Stimulated activated CD4-positive, alpha-beta T cell treated with anti-CD3 and anti-CD28 coated beads, Interleukin-4, amount 100 ng/mL, for 4 hours (primary cell): Measurements from ENCODE around the gene DET1.
"Not testable (repeated sequence)": the region's sequence is repeated elsewhere in the genome, so short reads cannot be mapped to it uniquely, and the experiment has no call there.

Experiments
- DNase-seq, 2 experiments: peaks; one replicate each; pipeline ENCODE4 v3.0.0-alpha.2; 2020

The DET1 gene

DNA sequence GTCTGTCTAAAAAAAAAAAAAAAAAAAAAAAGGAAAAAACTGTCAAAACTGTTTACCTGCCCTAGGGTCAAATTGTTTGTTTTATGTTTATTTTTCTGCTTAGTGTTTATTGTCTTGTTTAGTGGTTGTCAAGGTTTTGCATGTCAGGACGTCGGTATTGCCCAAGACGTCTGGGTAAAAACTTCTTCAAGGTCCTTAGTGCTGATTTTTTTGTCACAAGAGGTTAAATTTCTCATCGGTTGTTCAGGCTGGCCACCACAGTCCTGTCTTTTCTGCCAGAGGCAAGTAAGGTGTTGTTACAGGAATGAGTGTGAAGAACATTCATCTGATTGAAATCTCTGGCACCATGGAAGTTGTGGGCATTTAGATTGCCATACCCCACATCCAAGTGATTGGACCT, 7.0 kb downstream of the DET1 start:
- DNase-seq, result no peak

DNA sequence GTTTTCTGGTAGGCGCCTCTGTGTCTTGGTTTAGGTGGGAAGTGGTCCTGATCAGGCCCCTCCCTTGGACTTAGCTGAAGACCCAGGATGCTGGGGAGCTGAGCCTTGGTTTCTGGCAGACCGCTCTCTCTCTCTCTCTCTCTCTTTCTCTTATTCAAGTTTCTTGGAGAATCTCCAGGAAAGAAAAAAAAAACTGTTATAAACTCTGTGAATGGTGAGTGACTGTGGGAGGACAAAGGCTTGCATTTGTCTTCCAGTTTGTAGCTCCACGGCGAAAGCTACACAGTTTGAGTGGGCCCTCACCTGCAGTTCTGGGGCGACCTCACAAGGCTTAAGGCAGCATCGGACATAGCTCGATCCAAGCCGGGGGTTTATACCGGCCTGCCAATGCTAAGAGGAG, 7.5 kb downstream of the DET1 start:
- no peak for DNase-seq

DNA sequence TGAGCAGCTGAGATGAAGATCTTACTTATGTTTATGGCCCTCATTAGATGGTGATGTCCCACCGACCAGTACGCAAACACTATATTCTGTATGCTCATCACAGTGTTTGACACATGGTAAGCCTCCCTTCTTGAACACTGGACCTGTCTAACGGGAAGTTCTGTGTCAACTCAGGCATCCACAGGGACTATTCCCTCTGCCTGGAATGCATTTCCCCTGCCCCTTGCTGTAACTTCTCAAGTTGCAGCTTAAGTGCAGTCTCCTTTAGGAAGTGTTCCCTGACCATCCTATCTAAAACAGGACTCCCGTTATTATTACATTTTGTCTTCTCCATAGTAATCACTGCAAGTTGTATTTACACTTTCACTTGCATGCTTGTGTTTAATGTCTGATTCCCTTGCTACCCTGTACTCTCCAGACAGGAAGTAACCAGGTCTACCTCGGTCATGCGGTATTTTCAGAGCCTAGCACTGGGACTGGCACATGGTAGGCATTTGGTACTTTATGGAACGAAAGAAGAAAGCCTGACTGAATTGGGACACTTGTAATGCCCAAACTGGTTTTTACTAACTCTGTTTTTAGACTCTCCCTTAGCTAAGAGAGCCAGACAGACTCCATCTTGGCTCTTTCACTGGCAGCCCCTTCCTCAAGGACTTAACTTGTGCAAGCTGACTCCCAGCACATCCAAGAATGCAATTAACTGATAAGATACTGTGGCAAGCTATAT, 8.7 kb downstream of the DET1 start:
- DNase-seq, result no peak

DNA sequence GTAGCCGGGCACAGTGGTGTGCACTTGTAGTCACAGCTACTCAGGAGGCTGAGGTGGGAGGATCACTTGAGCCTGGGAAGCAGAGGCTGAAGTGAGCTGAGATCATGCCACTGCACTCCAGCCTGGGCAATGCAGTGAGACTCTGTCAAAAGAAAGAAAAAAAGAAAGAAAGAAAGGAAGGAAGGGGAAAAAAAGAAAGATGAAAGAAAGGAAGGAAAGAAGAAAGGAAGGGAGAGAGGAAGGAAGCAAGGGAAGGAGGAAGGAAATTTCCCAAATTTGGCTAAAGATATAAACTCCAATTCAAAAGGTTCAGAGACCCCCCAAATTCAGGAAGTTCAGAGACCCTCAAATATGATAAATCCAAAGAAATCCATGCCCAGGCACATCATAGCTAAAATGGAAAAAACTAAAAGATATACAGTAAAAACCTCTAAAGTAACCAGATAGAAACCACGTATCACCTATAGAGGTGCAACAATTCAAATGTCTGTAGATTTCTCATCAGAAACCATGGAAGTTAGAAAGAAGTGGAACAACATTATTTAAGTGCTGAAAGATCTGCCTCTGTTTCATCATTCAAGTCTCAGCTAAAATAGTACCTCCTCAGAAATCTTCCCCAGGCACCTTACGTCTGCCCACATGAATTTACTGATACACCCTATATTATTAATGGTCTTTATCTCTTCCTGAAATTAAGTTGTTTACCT, 10.7 kb downstream of the DET1 start:
- no peak for DNase-seq

DNA sequence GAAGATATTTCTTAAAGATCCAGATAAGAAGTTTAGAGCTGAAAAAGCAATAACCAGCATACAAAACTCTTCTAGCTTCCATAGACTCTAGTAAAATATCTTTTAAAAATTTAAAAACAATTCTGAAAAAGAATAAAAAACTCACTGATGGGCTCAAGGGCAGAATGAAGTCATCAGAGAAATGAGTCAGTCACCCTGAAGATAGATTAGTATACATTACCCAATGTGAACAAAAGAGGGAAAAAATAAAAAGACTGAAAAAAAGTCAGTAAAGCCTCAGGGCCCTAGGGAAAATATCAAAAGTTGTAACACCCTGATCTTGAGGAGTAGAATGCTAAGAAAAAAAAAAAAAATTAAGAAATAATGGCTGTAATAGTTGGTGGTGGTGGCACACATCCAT, 11.4 kb downstream of the DET1 start:
- DNase-seq, result no peak

DNA sequence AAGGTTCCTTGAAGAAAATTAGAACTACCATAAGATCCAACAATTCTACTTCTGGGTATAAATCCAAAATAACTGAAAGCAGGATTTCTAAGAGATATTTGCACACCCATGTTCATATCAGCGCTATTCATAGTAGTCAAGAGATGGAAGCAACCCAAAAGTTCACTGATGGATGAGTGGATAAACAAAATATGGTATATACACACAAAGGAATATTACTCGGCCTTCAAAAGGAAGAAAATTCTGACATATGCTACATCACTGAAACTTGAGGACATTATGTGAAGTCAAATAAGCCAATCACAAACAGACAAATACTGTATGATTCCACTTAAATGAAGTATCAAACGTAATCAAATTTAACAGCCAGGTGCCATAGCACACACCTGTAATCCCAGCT, 13.1 kb downstream of the DET1 start:
- no peak for DNase-seq

DNA sequence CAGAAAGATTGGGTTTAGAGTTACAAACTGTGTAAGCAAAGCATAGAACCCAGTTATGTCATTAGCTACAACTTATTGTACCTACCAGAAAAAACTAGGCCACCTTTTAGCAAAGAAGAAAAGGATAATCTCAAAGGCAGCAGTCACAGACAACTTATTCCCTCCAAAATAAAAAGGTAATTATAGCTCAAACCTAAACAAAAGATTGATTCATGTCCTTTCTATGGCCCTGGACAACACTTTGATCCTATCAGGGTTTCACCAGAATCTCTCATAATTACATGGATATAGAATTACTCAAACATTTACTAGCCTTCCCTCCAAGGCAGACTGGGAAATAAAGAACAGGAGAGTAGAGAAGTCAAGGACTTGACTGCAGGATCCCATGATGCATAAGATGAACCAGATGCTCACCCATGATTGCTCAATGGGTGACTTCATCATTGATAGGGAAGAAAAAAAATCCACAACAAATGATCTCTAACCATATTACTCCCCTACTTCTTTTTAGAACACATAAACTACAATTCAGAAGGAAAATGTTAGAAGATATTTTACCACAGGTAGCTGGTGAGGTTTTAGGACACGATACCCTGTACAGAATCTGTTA, 17.4 kb downstream of the DET1 start:
- no peak for DNase-seq

DNA sequence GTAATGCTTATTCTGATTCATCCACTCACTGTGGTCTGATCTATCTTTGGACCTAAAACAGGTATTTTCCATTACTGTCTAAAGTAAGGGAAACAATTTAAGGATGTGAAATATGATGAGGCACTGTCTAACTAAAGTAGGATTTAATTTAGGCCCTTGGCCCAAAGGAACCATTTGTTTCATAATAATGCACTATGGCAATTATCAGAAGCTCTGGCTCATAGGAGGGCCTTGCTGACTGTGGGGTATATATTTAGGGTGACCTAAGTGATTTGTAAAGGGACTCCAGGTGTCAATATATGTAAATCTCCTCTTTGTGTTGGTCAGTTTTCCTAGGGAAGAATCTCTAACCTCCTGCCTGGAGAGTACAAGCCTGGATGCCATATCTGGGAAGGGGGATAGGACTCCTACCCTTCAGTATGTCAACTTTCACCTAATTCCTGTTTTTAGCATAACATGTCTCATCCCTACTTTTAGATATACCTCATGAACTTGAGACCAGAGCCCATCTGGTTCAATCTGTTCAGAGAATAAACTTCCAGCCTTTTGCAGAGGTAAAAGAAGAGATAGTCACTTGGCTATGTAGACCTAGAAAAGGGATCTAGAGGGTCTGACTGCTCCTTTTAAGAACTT, 20.1 kb downstream of the DET1 start:
- no peak for DNase-seq

DNA sequence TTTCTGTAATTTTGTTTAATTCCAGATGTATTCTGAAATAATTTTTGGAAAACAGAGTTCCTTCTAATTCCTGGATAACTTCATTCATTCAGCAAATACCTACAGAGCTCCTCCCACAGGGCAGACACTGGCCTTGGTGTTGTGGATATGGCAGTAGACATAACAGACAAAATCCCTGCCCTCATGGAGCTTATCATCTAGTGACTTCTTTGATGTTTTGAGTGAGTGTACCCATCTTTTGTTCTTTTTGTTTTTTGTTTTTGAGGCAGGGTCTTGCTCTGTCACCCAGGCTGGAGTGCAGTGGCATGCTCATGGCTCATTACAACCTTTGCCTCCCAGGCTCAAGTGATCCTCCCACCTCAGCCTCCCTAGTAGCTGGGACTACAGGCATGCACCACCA, 21.1 kb downstream of the DET1 start:
- DNase-seq, result no peak

DNA sequence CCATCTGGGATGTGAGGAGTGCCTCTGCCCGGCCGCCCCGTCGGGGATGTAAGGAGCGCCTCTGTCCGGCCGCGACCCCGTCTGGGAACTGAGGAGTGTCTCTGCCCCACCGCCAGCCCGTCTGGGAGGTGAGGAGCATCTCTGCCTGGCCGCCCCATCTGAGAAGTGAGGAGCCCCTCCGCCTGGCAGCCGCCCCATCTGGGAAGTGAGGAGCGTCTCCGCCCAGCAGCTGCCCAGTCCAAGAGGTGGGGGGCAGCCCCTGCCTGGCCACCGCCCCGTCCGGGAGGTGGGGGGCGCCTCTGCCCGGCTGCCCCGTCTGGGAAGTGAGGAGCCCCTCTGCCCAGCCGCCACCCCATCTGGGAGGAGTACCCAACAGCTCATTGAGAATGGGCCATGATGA, 22.4 kb downstream of the DET1 start:
- not testable (repeated sequence) for DNase-seq

DNA sequence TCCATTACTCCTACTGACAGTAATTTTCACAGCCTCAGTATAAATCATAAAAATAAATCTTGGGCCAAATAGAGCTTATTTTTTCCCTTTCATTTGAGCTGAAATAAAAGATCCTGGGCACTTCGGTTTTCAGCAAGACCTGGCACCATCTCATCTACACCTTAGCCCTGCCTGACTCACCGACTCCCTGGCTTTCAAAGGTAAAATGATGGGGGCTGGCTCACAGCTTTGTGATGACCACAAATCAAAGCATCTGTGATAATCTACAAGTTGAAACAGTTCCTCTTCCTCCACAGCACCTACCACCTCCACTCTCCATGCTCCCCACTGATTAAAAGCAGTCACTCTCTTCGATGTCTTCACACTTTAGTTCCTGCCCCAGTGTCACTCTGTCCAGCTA, 27.6 kb downstream of the DET1 start:
- no peak for DNase-seq

DNA sequence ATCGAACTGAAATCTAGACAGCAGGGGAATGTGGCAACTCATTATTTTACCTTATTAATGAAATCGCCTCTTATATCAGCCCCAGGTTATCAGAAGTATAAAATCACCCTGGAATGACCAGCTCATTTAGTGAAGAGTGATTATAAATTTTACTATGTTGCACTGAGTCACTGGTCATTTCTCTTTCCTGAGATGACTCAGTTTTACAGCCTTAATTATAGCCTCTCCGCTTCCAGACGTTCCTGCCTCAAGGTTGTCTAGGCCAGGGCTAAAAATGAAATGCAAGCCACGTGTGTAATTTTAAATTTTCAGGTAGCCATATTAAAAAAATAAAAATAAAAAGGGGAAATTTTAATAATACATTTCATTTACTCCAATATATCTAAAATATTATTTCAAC, 33.3 kb downstream of the DET1 start:
- no peak for DNase-seq

DNA sequence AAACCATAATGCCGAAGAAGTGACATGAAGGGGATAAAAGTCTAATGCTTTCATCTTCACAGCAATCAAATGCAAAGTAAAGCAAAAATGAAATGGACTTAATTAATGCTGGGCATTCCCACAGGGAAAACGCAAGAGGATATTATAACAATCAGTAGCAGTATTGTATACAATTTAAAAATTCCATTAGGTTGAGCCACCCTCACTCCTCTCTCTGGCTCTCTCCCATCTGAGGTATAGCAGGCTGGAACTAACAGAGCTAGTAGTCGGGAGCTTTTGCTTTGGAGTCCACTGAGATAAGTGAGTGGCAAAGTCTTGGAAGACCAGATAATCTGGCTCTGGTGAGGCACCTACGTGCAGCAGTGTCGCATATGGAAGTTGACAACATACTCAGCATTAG, 33.9 kb downstream of the DET1 start:
- no peak for DNase-seq

DNA sequence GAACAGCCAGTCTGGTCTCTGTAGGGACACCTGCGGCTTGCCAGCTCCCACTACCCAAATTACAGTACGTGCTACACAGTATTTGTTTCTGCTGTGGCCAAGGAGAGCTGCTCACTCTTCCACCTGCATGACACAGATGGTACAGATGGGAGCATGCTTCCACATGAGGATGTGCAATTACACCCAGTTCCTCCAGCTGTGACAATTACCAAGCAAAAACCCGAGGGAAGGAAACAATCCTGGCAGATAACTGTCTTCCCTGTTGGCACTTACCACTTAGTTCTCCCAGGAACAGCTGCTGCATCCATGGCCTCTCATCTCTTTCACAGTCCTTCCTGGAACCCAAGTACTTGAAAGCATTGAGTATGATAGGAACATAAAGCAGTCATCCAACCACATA, 34.4 kb downstream of the DET1 start:
- DNase-seq, result no peak

DNA sequence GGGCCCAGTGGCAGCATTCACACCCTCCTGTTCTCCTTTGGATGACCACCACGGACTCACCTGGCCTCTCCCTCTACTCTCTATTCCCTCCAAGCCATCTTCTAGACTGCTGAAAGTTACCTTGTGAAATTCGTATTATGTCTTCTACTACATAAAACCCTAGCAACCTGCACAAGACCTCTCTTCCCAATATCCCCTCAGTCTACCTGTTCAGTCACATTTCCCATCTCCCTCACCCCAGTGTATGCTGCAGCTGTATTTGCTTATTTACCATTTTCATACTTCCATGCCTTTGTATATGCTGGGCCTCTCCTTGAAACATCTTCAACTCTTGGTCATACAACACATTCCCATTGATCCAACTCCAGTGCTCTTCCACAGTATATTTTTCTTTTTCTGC, 35.3 kb downstream of the DET1 start:
- no peak for DNase-seq

DNA sequence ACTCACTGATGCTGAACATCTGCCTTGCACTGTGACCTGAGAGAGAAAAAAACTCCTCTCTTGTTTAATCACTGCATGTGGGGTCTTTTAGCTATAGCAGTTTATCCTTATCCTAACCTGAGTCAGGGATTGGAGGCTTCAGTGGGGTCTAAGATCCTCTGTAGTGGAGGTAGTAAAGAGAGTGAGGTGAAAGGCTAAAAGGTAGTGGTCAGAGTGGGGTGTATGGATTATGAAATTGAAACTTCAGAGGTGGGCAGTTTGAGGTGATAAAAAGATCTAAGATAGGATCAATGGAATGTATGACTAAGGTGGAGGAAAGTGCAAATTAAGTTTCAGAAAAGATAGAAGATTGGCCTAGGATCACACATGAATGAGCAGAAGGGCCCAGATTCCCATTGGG, 36.5 kb downstream of the DET1 start:
- no peak for DNase-seq

DNA sequence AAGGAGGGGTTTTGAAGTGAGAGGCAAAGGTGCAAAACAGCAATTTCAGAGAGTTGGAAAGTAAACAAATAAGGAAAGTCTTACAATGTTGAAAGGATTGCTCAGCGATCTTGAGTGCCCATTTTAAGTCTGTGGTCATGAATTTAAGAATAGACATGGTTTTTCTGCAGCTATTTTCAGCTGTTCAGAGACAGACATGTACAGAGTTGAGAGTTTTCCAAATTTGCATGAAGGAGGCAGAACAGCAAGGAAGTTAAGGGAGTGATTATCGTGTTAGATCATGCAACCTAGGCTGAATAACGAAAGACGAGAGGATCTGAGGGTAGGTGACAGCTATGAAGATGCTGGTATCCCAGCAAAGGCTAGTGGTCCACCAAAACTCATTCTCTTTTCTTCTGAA, 37.2 kb downstream of the DET1 start:
- no peak for DNase-seq

DNA sequence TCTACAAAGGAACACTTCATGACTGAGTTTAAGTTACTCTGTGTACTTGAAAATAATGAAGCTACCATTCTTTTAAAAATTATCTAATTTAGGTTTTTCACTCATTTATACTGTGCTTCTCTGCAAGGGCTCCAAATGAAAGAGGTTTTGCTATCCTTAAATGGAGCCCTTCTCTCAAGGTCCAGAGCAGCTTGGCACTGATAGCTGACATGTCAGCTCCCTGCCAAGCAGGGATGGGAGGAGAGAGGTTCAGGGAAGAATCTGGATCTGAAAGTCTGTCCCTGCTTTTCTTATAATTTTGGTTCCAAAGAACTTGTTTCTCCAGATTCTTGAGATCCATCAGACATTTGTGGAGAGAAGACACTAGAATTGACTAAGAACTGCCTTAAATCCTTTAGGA, 39.9 kb downstream of the DET1 start:
- DNase-seq, result no peak

DNA sequence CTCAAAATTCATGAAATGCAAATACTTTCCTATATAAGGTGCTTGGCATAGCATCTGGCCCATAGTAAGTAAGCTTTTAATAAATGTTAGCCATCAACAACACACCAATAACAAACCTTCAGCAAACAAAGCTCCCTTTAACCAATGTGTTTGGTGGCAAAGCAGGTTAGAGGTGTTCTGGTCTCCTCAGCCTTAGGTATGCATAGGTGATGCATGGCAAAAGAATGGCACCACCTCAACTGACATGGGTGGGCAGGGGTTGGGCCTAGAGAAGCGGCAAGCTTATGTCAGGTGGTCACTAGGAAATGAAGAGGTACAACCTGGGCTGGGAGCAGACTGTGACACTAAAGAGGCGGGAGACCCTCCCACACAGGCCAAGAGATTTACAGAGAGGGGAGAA, 40.8 kb downstream of the DET1 start:
- no peak for DNase-seq

DNA sequence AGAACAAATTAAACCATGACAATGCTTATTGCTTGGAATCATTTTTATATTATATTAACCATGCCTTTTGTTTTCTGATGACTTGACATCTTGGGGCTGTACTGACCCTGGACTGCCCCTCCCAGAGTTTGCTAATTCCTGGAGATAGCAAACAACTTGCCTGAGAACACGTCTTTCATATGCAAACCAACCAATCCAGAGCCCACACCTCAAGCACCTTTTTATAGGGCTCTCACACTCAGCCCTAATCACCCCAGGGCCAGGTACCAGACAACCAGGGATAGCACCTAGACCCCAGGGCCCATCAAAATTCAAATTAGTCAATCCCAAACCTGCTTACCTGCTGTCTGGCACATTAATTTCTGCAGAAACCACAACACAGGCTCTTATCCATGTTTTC, 42.0 kb downstream of the DET1 start:
- DNase-seq, result no peak

DNA sequence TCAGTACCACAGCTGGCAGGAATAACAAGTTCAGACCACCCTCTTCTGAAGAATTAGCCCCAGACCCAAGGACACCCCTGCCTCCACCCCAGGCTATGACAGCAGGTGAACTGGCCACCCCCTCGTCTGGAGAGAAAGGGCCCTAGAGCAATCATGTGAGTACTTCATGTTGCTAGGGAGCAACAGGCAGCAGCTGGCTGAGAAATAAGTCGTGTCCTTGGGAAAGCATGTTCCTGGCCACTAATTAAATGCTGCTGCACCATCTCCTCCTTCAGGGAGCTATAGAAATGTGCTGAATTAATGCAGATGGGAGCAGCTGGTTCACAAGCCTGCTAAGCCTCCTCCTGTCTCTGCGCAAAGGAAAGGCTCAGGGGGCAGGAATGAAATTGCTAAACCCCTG, 47.5 kb downstream of the DET1 start:
- no peak for DNase-seq

DNA sequence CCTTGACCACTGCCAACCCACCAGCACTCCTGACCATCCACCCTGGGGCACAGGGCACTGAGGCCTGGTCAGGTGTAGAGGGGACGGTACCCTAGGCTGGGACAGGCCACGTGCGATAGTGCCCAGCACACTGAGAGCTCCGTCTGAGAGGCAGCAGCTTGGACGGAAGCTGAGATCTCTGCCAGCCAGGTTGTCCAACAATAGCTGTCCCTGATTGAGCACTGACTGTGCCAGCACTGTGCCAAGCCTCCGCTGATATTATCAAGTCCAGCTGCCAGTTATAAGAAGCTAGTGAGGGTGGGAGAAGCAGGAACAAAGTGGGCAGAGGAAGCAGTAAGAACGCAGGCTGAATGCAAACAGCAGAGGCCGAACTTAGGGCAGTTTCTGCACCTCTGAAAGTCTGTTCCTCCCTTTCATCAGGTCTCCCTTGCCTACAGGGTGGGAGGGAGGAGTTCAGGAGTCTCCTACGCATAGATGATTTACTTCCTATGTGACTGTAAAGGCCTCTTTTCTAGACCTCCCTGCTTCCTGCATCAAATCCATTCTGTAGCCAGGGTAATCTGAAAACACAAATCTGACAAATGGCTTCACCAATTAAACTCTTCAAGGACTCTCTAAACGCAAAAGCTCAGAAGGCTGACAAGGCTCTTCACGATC, 49.2 kb downstream of the DET1 start:
- no peak for DNase-seq

DNA sequence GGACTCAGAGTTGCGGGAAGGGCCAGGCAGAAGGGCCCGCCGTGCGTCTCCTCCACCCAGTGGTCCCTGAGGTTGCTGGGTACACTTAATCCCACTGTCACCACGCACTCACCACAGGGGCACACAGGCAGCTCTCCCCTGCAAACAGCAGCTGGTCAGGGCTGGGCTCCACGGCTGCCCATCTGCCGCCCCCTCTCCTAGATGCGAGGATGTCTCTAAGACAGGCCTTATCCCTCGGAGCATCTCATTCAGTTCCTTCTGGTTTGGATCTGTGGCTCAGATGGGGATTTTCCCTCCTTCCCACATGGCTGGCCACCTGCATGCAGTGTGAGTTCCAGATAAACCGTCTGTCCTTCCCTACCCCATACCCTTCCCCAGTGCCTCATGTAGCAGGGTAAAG, 52.6 kb downstream of the DET1 start:
- no peak for DNase-seq

DNA sequence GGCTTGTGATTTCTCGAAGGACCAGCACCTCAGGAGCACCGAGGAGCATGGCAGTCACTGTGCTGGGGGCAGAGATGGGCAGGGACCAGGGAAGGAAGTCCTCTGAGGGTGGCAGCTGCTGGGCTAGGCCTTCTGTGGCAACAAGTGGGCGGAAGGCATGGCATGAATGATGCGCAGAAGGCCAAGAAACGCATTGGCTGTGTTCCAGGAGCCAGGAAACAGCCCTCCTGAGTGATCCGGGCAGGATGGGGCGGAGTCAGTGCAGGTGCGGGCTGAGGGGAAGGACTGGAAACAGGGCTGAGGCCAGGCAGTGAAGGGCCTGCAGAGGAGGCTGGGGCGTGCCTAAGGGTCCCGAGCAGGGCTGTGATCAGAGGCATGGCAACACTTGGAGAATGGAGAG, 55.3 kb downstream of the DET1 start:
- DNase-seq, result no peak
